Uterus (tissue), 4 donors: Measurements from ENCODE around the gene LIN7B. TPM values are rescaled to one million over a fixed set of nuclear protein-coding genes. Genes with fewer than 3 reads are reported as not detected.

Experiments
- DNase-seq, 2 donors: peaks; one replicate each; pipeline ENCODE4 v3.0.0-alpha.2; 2019 to 2020
- H3K27ac ChIP-seq, 2 donors: fragments of 200-600 bp; sonication (generic); 1 replicate in 1 of 2; 2 replicates in 1 of 2; pipeline ENCODE4 v1.5.1; 2016 to 2018
- H3K27me3 ChIP-seq, 2 donors: fragments of 200-600 bp; sonication (generic); one replicate each; pipeline ENCODE4 v1.5.1; 2018 to 2019; ENCODE audit warnings: control low read depth in 1 of 2
- H3K36me3 ChIP-seq, 2 donors: fragments of 200-600 bp; sonication (generic); one replicate each; pipeline ENCODE4 v1.5.1; 2019; ENCODE audit warnings: control low read depth in 1 of 2
- H3K4me1 ChIP-seq, 2 donors: fragments of 200-600 bp; sonication (generic); one replicate each; pipeline ENCODE4 v1.5.1; 2018 to 2019; ENCODE audit warnings: control low read depth in 1 of 2
- H3K4me3 ChIP-seq, 2 donors: fragments of 200-600 bp; sonication (generic); 1 replicate in 1 of 2; 2 replicates in 1 of 2; pipeline ENCODE4 v1.5.1; 2018 to 2019; ENCODE audit warnings: mild to moderate bottlenecking in 1 of 2
- H3K9me3 ChIP-seq, 2 donors: fragments of 200-600 bp; sonication (generic); one replicate each; pipeline ENCODE4 v1.5.1; 2019; ENCODE audit warnings: control low read depth in 1 of 2
- CTCF ChIP-seq, 4 experiments: fragments of 200-600 bp in 2 of 4; fragments of 450-650 bp in 2 of 4; sonication (generic) in 2 of 4; IDR thresholded peaks; one replicate each; pipeline ENCODE4 v1.5.1; 2016 to 2019; ENCODE audit warnings: antibody characterized with exemption in 4 of 4, mild to moderate bottlenecking in 2 of 4, moderate library complexity in 1 of 4
- POLR2A ChIP-seq, 2 donors: fragments of 450-650 bp; IDR thresholded peaks; one replicate each; pipeline ENCODE4 v1.6.1; 2016; ENCODE audit warnings: antibody characterized with exemption in 2 of 2, mild to moderate bottlenecking in 1 of 2, moderate library complexity in 1 of 2
- intact Hi-C: fragments of 100-400 bp; cut with DNase I; formaldehyde crosslinking; loops from one replicate; pipeline ENCODE4 v1.15.1; 2023; ENCODE audit warnings: low total_unique reads
- total RNA-seq, 4 donors: library from RNA; depleted of rRNA in 3 of 4; stranded (reverse); fragments of >200 nt in 3 of 4; gene quantifications; one replicate each; pipeline versions ENCODE4 v1.1.0 to v1.2.4, GENCODE V29; 2014 to 2023
- donor health status: DM: yes; HTN: yes; CAD: no.

LIN7B gene
- total RNA-seq, 4 donors from 2014 or later, result 5.1 to 15.2 (median 5.7) TPM; not detected in 1

GRCh38 chr19:49111218-49111998 lies 2.8 kb upstream of the LIN7B start:
- no peaks in the 10 kb centered on the region for H3K36me3 ChIP-seq
- intact Hi-C loops, result no loop called here
- H3K4me3 ChIP-seq, result no peak overlapping the region
- H3K27me3 ChIP-seq, result no peaks in the 10 kb centered on the region
- no peaks in the 10 kb centered on the region for H3K4me1 ChIP-seq
- H3K9me3 ChIP-seq, result no peaks in the 10 kb centered on the region
- TF ChIP-seq POLR2A (IDR thresholded peaks at IDR 0.05) (no peak), CTCF (IDR thresholded peaks at IDR 0.05) (no peak)
- no peak for DNase-seq
- H3K27ac ChIP-seq, result no peak overlapping the region

GRCh38 chr19:49114630-49115363 lies 627 bp downstream of the LIN7B start:
- Histone ChIP-seq H3K4me3 (peak overlapping the region; percentile 62 to 64), H3K36me3 (no peaks in the 10 kb centered on the region), H3K9me3 (no peaks in the 10 kb centered on the region), H3K27me3 (no peaks in the 10 kb centered on the region), H3K4me1 (peaks cover 0 to 10% of the 10 kb centered on the region in 2 donors), H3K27ac (peak overlapping the region; percentile 70 to 75)
- TF ChIP-seq POLR2A (IDR thresholded peaks at IDR 0.05), result peak in 1 of 2 donors; percentile 32
- no peak for TF ChIP-seq CTCF (IDR thresholded peaks at IDR 0.05)
- DNase-seq, result peak; percentile 54 to 62
- intact Hi-C loops, result no loop called here

GRCh38 chr19:49116544-49116943 lies 2.4 kb downstream of the LIN7B start:
- Histone ChIP-seq H3K36me3 (no peaks in the 10 kb centered on the region), H3K4me3 (no peak overlapping the region), H3K4me1 (peaks cover 0 to 17% of the 10 kb centered on the region in 2 donors), H3K27me3 (no peaks in the 10 kb centered on the region), H3K27ac (no peak overlapping the region), H3K9me3 (no peaks in the 10 kb centered on the region)
- no peak for DNase-seq
- intact Hi-C loops, result no loop called here
- TF ChIP-seq CTCF (IDR thresholded peaks at IDR 0.05) (no peak), POLR2A (IDR thresholded peaks at IDR 0.05) (no peak)

- no peak for TF ChIP-seq POLR2A (IDR thresholded peaks at IDR 0.05)
- TF ChIP-seq CTCF (IDR thresholded peaks at IDR 0.05), result no peak
- H3K4me1 ChIP-seq, result peaks cover 0 to 17% of the 10 kb centered on the region in 2 donors
- DNase-seq, result no peak
- no peaks in the 10 kb centered on the region for H3K27me3 ChIP-seq
- intact Hi-C loops, result no loop called here
- no peaks in the 10 kb centered on the region for H3K9me3 ChIP-seq
- peak overlapping the region; percentile 51 to 66 for H3K4me3 ChIP-seq
- no peaks in the 10 kb centered on the region for H3K36me3 ChIP-seq
- H3K27ac ChIP-seq, result peak overlapping the region; percentile 86 to 96
These were observed 3.8 kb downstream of the LIN7B start for GRCh38 chr19:49117677-49118564.
